HG03565 (cell line): ENCODE data around the gene IGFLR1.

Experiments
- ATAC-seq: cut with Tn5 transposase; IDR thresholded peaks from one replicate; pipeline ENCODE4 v1.9.1; 2021; ENCODE audit warnings: mild to moderate bottlenecking, moderate library complexity; ENCODE audit not compliant: unreplicated experiment

Gene IGFLR1

GRCh38 chr19:35756377-35757230 is 14.4 kb upstream of the IGFLR1 start, which contains the start of gene HSPB6:
Gene HSPB6 (minus strand): TSS chr19:35757029. CDS start chr19:35757008, 21 bp downstream.
- no peak for ATAC-seq

GRCh38 chr19:35755550-35756376 is 13.5 kb upstream of the IGFLR1 start:
- no peak for ATAC-seq

DNA sequence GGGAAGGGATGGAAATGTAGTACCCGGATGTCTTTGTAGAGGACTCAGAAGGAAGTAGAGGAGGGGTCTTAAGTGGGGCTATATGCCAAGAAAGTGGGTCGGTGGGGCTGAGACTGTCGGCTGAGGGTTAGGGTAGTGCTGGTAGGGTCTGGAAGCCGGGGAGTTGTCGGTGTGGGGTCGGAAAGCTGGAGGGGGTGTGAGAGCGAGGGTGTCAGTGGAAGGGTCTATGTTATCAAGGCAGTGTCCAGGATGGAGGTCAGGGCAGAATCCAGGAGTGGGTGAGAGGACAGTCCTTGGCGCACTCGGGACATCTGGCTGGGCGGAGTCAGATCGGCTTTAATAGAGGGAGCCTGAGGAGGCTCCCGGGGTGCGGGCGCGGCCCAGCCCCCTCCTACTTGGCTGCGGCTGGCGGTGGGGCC is 12.9 kb upstream of the IGFLR1 start:
- no peak for ATAC-seq

DNA sequence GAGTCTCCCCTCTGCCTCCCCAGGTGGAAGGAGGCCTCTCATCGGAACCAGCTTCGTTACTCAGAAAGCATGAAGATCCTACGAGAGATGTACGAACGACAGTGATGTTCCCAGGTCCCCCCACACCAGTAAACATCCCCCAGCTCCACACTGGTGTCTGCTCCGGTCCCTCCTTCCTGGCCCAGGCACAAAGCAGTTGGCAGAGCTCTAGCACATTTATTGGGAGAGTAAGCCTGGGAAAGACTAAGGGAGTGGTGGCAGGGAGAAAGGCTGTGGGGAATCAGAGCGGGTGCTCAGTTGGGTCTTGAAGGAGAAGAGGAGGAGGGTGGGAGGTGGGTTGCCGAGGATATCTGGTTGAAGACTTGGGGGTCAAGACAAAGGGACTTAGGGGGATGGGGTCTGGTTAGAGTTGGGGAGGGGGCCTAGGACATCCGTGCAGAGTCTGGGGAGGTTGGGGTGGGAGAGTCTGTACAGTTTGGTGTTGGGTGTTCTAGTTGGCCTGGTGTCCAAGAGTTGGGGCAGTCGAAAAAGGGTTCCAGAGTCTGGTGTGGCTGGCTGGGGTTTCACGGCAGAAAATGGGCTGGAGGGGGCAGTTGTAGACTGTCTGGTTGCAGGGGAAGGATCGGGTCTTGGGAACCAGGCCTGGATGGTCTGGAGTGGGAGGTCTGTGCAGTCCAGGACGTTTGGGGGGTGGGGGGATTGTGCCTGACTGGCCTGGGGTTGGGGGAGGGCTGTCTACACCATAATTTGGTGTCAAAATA is 12.3 kb upstream of the IGFLR1 start:
- ATAC-seq = no peak

GRCh38 chr19:35753634-35754369 is 11.6 kb upstream of the IGFLR1 start:
- ATAC-seq = no peak

- no peak for ATAC-seq
Measured at GRCh38 chr19:35752746-35753350, 10.6 kb upstream of the IGFLR1 start.

- ATAC-seq = no peak
Measured at GRCh38 chr19:35751839-35752745, 9.8 kb upstream of the IGFLR1 start.

DNA sequence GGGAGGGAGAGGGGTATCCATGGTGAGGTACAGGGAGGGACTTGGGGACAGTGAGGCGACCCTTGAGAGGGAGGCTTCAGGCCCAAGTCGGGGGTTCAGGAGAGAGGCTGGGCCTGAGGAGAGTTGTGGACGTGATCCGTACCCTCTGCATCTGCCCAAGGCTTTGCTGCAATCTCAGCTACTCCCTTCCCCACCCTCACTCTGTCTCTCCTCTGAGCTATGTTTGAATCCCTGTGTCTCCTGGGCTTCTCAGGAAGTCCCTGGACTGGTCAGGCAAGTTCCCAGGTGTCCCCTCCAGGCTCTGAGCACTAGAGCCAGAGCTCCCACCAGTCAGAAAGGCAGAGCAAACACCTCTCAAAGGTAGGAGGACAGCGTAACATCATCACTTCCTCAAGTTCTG is 7.9 kb upstream of the IGFLR1 start:
- ATAC-seq = no peak

DNA sequence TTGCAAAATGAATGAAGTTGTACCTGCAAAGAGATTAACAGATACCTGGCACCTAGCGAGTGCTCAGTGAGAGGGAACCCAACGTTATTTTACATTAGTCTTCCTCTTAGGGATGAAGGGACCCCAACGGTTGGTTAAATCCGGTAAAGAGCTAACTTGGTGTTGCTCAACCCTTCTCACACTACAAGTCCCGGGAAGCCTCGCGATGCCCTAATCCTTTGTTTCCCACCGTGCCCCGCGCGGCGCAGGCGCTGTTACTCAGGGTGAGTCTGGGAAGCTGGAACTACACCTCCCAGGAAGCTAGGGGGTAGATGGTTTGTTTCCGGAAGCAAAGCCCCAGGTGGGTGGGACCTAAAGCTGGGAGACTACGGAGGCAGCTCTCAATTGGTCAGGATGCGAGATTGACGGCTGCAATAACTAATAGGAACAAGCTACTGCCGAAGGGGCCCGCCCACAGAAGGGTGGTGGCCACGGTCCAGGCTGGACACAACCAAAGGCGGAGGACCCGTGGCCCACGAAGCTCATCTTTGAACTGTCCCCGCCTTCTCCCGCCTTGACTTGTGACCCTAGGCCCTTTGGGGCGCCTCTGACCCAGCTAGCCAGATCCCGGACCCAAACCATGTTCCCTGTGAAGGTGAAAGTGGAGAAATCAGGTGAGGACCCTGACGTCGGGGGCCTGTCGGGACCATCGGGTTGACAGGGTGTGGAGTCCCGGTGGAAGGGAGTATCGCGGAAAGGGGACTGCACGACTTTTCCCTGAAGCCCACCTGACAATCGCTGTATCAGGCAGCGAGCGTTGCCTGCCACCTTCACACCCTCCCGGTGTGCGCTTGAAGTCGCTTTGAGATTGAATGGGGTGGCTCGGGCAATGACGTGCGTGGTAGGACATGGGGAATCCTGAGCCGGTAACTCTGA is 6.1 kb upstream of the IGFLR1 start, which contains the start of gene LIN37:
Gene LIN37 (plus strand): TSS at position 471 of the 915 bp plus-strand sequence. CDS start 149 bp downstream, at position 620.
- peak; percentile 69 for ATAC-seq

GRCh38 chr19:35746531-35746930 is 4.3 kb upstream of the IGFLR1 start:
- no peak for ATAC-seq

GRCh38 chr19:35746087-35746462 is 3.8 kb upstream of the IGFLR1 start:
- no peak for ATAC-seq

DNA sequence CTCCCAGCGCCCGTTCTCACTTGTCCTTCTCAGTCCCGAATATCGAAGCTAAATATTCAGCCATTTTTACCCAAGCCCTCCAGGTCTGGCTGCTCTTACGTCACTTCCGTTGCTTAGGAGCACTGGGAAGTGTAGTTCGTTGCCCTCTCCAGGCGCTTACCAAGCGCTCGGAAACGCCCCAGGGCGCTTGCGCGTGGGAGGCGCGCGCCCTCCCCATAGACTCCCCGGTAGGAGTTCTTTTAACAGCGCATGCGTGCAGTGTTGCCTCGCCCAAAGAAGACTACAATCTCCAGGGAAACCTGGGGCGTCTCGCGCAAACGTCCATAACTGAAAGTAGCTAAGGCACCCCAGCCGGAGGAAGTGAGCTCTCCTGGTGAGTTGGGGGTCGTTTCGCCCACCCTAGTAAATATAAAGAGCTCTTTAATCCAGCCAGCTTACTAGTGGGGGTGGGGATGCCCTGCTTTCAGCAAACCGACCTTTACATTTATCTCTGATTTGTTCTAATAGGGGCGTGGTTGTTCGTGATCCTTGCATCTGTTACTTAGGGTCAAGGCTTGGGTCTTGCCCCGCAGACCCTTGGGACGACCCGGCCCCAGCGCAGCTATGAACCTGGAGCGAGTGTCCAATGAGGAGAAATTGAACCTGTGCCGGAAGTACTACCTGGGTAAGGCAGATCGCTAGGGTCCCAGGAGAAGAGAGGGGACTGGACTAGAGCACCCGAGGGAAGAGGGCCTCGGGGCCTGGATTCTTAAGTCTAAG is 3.3 kb upstream of the IGFLR1 start, which contains the start of the genes PSENEN and U2AF1L4:
Gene PSENEN (plus strand): TSS at position 324 of the 759 bp plus-strand sequence. CDS start 280 bp downstream, at position 604.
Gene U2AF1L4 (minus strand): TSS at position 91 of the 759 bp plus-strand sequence. CDS start 27 bp downstream, at position 64.
- peak; percentile 38 for ATAC-seq

- ATAC-seq = no peak
Measured at GRCh38 chr19:35744430-35745327, 2.4 kb upstream of the IGFLR1 start.

DNA sequence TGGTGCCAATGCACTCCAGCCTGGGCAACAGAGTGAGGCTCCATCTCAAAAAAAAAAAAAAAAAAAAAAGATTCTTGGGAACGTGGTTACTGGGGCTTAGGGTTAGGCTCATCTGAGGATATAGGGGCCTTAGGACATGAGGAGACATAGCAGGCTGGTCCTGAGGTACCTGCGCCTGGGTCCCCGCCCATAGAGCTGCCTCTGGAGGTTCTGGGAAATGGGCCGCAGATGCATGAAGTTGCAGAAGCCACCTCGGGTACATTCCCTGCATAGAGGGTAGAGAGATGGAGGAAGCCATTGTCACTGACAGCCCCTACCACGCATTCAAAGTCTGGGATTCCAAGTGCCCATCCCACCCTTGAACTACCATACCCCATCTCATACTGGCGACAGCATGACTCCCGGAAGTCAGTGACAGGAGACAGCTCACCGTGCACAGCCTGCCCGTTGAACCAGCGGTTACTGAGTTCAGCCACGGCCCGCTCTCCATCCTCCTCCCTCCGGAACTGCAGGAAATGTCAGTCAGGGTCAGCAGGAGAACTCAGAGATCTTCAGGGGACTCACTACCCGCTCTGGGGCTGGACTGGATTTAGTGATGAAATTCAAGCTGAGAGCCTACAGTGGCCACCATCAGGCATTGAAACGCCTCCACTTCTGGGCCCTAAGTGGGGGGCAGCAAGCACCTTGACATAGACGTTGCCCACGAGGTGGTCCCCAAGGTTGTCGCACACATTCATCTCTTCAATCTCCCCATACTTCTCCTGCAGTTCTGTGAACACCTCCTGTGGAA is 1.6 kb upstream of the IGFLR1 start:
- ATAC-seq = no peak

DNA sequence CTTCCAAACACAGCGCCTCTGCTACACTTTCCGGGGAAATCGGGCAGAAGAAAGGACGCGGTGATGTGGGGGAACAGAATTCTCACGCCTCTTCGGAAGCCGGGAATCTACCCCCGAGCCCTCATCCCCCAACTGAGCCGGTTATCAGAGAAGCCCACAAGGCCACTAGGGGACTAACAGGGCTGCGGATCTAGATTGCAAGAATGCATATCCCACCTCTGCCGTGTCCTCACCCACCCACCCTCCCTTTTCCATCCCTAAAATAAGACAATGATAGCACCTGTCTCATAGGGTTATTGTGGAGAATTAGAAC is 1.1 kb downstream of the IGFLR1 start:
- no peak for ATAC-seq
